ENCODE measurements around the gene TOMM5.

DNA sequence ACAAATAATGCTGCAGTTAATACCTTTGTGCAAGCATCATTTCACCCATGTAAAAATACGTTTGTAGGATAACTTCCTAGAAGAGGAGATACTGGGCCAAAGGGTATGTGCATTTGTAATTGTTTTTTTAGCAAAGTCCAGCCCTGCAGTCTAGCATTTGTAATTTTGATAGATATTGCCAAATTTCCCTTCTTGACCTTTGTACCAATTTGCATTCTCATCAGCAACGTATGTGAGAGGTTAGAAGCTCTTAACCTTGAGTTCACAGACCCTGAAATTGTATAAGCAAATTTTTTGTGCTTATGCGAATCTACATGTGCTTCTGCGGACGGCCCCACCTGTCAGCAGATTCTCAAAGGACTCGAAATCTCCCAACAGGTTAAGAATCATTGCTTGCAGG lies 18.6 kb upstream of the TOMM5 start:
- TF ChIP-seq, protein P1, sequence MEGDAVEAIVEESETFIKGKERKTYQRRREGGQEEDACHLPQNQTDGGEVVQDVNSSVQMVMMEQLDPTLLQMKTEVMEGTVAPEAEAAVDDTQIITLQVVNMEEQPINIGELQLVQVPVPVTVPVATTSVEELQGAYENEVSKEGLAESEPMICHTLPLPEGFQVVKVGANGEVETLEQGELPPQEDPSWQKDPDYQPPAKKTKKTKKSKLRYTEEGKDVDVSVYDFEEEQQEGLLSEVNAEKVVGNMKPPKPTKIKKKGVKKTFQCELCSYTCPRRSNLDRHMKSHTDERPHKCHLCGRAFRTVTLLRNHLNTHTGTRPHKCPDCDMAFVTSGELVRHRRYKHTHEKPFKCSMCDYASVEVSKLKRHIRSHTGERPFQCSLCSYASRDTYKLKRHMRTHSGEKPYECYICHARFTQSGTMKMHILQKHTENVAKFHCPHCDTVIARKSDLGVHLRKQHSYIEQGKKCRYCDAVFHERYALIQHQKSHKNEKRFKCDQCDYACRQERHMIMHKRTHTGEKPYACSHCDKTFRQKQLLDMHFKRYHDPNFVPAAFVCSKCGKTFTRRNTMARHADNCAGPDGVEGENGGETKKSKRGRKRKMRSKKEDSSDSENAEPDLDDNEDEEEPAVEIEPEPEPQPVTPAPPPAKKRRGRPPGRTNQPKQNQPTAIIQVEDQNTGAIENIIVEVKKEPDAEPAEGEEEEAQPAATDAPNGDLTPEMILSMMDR (IDR thresholded peaks at IDR 0.05 in 4 of 5, conservative IDR thresholded peaks at IDR 0.05 in 1 of 5) = no peak
- no peak for TF ChIP-seq POLR2A (IDR thresholded peaks at IDR 0.05)
